Activated CD8-positive, alpha-beta memory T cell treated with anti-CD3 and anti-CD28 coated beads, Interleukin-2, amount 50 U/mL, for 1 hour (primary cell): Measurements from ENCODE around the gene VTI1A.
"Not testable (repeated sequence)": the region's sequence is repeated elsewhere in the genome, so short reads cannot be mapped to it uniquely, and the experiment has no call there.

Source experiments
- DNase-seq: peaks from one replicate; pipeline ENCODE4 v3.0.0-alpha.2; 2020; ENCODE audit errors: extremely low read depth

The VTI1A gene

DNA sequence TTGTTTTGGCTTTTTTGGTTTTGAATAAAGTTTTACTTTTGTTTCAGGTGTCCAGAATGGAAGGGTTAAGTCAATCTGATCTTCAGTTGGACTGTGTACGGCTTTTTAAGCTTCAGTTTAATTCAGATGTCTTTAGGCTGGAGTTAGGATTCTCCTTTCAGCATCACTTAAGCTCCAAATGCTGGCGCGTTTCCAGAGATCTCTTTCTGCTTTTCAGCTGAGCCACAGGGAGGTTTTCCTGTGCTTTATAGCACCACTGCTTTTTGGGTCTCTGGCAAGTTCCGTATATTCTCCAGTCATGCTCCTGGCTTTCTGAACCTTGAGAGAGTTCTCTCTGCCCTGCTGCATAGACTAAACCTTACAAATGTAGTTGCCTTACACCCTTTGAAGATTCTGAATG lies 60.0 kb downstream of the VTI1A start:
- no peak for DNase-seq

DNA sequence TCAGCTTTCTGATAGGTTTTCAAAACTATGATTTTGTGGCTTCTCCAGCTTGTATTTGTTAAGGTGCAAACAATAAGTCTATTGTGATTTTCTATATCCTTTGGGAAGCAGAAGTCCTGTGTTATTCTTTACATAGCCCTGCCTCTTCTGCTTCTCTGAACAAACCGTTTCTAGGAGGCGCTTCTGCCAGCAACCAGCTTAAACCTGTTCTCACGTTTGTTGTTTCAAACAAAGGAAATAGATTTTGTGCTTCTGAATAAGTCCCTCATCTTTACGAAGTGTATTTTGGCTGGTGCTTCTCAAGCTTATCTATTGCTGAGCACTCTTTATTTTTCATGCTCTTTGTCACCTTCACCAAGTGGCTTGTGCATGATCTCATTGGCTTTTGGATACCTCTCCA lies 61.0 kb downstream of the VTI1A start:
- no peak for DNase-seq

DNA sequence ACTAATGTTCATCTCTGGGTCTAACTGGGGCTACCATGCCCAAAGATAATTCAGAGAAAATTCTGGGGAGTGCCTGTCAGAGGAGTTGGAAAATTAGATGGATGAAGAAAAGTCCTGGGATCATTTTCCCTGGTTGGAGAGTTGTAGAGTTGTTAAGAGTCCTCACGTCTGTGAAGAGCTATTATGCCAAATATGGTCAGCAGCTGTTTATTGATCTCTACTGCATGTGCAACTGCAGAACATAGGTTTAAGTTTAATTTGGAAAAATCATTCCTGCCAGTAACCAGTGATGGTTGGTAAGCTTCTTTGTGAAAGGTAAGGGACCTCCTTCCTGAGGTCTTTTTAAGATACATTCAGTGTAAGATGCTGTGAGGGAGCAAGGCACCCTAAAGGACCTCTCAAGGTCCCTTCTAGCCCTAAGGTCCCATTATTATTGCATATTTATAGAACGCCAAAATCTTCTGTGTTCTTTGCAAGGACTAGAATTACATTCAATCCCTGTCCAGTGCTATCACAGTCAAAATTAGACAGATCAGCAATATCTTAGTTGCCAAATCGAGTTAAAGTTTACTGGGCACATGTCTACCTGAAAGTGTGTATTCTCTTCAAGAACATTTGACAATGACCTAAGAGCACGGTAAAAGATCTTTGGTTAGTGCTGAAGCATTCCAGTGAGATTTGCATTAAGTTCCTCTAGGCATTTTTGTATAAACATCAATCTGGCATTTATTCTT lies 62.7 kb downstream of the VTI1A start:
- no peak for DNase-seq

DNA sequence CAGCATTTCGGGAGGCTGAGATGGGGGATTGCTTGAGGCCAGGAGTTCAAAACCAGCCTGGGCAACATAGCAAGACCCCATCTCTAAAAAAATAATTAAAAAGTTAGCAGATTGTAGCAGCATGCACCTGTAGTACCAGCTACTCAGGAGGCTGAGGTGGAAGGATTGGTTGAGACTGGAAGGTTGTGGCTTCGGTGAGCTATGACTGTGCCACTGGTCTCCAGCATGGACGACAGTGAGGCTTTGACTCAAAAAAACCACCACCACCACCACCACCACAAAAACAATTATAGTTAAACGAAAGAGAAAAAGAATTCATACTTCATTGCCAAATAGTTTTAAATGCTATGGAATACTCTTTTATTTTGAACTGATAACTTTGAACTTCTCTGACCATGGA lies 63.4 kb downstream of the VTI1A start:
- DNase-seq = no peak

DNA sequence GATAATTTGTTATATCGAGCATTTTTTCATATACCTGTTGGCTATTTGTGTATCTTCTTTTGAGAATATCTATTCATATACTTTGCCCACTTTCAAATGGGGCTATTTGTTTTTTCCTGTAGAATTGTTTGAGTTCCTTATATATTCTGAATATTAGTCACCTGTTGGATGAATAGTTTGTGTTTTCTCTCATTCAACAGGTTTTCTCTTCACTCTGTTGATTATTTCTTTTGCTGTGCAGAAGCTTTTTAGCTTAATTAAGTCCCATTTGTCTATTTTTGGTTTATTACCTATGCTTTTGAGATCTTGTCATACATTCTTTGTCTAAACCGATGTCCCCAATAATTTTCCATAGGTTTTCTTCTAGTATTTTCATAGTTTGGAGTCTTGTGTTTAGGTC lies 65.3 kb downstream of the VTI1A start:
- DNase-seq = no peak

DNA sequence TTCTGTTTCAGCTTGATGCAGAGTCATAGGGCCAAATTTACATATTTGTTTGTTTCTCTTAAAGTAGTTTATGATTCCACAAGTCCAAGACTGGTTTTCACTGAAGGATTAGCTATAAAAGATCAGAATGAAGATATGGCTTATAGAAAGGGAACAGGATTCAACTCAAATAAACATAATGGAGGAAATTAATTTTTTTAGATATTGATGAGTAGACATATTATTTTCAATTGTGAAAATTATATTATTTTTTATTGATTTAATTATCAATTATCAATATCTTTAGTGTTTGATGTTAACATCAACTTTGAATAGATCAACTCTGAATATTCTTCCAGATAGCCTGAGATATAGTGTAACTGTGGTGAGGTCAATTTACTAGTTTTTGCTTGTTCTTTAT lies 68.1 kb downstream of the VTI1A start:
- DNase-seq = no peak

DNA sequence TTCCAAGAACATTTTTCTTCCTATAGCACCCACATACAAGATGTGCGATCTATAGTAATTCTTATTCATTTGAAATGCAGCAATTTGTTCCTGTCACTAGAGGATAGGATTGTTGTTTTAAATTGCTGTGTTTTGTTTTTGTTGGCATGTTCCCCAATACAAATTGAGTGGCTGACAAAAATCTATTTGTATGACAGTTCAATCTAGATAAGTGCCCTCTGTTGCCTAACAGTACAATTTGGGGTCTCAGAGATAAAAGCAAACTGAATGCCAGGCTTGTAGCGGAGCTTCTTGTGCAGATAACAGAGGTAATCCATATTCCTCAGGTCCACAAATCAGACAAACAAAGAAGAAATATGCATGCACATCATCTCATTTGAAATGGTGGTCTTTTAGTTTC lies 68.8 kb downstream of the VTI1A start:
- DNase-seq = no peak

DNA sequence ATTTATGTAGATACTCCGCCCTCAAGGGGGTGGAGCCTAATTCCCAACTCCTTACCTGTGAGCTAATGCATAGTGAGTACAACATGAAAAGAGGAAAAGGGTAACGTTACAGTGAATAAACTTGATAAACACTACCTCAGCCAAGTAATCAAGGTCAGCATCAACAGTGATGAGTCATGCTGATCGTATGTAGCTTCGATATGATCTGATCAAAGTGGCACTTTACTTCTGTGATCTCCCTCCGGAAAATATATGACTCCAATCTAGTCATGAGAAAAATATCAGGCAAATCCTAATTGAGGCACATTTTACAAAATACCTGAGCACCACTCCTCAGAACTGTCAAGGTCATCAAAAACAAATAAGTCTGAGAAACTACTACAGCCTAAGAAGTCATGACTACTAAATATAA lies 70.4 kb downstream of the VTI1A start:
- no peak for DNase-seq

DNA sequence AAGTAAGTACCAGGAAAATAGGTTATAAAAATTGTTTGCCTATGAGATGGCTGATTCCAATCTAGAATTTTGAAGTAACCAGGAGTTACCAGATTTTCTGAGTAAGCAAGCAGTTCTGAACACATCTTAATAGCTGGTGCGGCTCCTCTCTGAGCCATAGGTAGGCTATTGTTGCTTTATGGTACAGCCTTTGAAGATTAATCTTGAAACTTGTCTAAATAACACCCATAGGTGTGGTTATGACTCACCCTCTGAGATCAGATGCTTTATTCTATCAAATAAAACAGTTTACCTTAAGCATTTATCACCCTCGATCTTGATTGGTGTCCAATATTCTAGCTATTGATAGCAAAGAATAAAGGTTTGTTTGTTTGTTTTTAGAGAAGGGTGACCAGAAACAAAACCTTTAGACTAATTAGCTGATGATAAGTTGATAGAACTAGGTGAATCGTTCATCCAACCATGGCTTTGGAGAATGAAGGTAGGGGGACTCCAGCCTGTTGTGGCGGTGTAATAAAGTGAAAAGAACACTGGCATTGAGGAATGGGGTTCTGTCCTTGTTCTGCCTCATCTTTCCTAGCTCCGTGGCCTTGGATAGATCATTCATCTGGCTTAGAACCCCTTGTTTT lies 72.2 kb downstream of the VTI1A start:
- DNase-seq = no peak

DNA sequence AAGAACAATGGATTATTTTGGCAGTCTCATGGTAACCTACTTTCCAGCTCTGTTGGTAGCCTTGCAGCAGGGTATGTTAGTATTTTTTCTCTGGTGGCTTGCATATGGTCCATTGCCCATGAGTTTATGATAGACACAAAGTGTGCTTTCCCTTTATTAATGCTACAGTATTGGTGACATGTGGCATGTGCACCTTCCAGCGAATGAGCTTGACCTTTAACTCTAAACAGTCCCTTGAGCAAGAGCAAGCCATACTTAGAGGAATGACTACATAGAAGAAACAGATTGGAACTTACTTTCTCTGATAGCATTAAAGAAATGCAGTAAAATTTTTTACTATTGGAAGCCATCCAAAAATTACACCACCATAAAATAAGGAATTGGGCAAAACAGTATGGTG lies 73.9 kb downstream of the VTI1A start:
- no peak for DNase-seq

DNA sequence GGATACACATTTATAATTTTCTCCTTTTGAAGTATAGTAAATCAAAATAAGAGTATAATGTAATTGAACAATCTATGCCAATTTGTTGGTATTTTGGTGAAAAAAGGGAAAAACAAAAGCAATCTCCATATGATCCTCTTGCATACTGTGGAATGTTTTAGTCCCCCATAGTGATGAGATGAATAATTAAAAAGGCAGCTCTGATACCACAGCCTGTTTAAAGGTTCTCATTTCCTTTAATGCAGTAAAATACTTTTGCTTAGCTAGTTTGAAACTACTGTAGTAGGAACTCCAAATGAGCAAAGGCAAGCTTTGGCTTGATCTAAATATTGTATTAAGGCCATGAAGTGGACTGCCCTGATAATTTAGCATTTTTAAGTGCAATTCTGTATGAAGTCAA lies 77.6 kb downstream of the VTI1A start:
- DNase-seq = no peak

DNA sequence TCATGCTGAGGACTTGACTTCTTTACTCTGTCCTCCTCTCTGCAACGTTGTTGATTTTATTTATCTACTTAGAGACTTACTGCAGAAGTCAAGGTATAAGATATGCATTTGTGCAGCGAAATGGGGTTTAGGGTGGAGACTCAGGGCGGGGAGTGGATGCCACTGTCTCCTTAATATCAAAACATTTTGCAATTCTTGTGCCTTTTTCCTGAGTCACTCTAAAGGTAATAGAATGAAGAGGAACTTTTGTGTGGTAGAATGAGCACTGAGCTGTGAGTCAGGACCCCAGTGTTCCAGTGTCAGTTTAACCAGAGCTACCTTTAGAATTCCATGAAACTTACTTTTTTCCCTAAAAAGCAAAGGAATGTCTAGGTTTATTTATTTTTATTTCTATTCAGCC lies 78.2 kb downstream of the VTI1A start:
- no peak for DNase-seq

DNA sequence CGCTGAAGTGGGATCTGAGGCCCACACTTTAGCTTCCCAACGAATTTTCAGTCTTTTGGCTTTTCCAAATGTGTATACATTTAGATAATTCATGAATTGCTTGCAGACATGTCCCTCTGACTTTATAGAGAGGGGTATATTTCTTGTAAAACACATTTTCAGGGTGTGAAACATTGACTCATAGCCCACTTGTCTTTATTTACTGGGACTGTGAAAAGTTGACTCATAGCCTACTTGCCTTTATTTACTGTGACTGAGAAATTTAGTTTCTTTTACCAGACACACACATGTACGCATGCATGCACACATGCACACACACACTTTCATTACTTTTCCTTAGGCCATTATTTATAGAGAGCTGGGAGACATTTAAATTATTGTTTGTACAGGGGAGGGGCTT lies 79.1 kb downstream of the VTI1A start:
- DNase-seq = no peak

DNA sequence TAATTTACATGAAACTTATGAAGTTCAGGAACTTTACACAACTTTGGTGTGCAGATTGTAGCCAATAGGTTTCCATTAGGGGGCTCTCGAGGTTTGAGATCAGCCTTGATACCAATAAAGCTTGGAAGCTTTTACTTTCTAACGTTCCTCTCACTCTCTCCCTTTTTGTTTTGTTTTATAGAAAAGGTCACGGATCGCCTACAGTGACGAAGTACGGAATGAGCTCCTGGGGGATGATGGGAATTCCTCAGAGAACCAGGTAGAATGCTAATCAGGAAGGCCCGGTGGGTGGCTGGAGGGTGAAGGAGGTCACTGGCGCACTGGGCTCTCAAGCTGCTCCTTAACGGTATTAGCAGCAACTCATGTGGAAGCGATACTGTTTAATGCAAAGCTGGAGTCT lies 79.9 kb downstream of the VTI1A start:
- DNase-seq = no peak

DNA sequence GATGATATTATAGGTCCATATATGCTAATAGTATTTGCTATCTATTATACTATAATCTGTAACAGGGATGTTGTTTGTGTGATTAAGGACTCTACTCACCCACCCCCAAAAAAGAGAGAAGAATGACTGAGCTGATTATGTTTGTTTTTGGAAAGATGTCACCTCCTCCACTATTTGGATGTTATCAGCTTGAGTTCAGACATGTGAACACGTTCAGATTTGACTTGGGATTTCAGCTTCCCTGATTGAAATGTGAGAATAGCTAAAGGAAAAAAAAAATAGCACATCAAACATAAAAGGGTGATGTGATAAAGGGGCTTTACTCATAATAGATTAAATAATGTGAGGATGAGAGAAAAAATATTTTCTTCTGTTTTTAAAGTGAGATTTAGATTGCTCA lies 81.2 kb downstream of the VTI1A start:
- DNase-seq = no peak

DNA sequence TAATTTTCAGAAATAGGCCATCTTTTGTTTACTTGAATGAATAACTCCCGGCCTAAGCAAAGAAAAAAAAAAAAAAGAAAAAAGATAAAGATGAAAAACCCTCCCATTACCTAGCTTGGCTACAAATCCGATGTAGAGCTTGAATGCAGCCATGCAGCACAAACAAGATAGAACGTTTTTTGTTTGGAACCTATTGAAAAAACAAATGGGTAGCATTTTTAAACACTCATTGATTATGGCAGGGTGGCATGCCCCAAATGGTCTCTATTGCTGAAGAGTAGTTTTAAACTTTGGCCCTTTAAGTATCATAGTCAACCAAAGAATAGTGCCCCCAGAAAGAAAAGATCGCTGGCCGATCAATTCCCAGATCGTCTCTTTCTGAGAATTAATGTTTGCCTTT lies 84.4 kb downstream of the VTI1A start:
- DNase-seq = no peak

DNA sequence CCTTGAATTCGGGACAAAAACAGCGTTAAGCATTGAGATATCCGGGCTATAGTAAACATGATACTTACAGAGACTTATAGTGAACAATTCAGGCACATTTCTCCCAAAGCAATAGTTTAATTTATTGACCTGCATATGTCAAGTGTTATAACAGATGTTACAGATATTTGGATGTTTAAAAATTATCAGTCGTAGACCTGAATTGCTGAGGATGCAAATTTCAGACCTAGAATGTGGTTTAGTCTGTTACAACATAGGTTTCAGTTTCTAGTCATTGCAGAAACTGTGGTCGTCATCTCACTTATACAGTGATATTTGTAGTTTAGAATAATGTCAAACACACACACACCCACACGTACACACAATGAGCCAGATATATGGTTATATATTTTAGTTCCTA lies 85.2 kb downstream of the VTI1A start:
- no peak for DNase-seq

DNA sequence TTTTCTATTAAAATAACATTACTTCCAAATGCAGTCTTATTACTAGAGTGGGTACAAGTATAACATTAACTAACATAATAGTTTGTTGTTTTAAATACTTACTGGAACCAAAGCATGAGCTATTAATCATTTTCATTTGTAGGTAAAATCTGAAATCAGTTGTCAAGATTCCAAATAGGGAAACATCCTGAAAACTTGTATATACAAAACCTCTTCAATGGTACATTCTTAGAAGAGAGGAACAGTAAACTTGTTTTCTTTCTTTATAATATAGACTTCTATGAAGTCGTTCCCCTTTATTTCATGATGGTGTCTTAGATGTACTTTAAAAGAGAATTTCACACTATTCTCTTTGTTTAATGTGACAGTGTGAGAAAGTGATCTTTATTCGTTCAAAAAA lies 85.9 kb downstream of the VTI1A start:
- DNase-seq = no peak

DNA sequence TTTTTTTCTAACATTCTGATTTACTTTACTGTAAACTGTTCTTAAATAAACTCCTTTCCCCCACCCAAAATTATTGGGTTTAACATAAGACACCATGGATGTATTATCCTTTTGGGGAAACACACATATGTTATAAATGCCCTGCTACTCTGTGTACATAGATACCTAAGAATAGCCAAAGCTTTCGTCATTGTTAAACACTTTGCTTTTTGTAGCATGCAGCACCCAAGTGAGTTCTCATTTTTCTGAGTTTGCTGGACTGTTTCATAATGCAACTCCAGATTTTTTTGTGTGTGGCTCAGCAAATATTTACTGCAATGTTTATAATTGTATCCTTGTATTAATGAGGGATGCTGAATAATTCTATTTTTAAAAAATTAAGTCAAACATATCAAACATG lies 86.9 kb downstream of the VTI1A start:
- no peak for DNase-seq

DNA sequence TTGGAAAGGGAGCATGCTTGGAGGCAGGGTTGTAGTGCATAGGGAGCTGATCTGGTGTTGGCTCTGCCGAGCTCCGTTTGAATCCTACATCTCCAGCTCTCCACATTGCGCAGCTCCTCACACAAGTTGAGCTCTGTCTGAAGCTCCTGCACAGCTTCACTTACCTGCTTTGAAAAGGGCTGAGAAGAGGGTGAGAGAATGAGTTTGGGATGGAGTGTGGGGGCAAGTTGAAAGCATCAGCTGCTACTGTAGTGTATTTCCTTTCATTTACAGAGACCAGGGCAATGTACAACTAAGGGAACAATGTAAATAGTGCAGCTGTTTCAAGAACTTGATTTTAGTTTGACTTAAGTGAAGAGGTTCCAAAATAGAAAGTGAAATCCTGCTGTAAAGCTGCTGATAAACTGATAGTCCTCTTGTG lies 88.5 kb downstream of the VTI1A start:
- DNase-seq = no peak

DNA sequence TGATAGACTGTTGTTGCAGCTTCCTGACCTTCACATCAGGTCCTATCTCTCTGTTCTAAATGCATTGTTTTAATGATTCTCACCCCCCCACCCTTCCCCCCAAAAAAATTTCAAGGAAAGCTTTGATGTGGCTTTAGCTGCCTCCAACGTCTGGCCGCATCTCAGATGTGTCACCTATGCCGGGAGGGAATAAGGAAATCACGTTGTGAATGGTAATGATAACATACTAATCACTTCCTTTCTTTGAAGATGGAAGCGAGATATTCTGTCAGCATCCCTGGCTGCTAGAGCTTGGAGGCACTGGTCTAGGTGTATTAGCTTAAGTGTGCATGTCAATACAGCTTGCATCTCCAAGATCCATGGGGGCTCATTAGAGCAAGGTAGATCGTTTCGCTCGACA lies 89.6 kb downstream of the VTI1A start:
- DNase-seq = no peak

DNA sequence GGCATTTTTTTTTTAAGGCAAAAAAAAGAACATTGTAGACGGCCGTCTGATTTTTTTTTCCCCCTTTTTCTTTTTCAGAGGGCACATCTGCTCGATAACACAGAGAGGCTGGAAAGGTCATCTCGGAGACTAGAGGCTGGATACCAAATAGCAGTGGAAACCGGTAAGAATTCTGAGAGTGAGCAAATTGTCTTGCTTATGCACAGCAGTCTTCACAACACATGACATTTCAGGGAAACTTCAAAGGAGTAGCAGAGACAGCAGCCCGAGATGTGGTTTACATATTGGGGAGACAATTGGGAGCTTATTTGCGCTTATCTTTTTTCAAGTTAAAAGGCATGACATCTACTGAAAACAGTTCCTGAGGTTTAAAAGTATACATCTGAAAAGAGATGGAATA lies 91.2 kb downstream of the VTI1A start:
- no peak for DNase-seq

DNA sequence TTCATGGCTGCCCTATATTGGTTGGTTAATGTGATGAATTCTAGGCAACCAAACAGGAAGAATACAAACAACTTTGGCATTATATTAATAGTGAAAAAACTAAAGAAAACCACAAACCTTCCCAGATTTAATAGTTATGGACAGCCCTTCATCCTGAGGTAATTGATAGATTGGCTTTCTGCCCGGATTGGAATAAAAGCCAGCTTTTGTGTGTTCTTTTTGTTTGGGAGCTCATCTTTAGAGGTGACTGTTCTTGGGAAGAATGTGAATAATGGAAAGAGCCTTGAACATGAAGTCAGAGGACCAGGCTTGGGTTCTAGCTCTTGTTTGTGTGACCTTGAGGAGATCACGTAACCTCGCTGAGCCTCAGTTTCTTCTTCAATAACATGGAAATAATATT lies 92.3 kb downstream of the VTI1A start:
- DNase-seq = no peak

DNA sequence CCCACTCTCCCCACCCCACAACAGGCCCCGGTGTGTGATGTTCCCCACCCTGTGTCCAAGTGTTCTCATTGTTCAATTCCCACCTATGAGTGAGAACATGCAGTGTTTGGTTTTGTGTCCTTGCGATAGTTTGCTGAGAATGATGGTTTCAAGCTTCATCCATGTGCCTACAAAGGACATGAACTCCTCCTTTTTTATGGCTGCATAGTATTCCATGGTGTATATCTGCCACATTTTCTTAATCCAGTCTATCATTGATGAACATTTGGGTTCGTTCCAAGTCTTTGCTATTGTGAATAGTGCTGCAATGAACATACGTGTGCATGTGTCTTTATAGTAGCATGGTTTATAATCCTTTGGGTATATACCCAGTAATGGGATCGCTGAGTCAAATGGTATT lies 95.8 kb downstream of the VTI1A start:
- DNase-seq = not testable (repeated sequence)
